BE2C (cell line): Measurements from ENCODE around the gene FCF1.

ENCODE experiments used
- DNase-seq: peaks from one replicate; pipeline ENCODE4 v3.0.0-alpha.2; 2020
- H3K27me3 ChIP-seq: fragments of 250-450 bp; sonication (Bioruptor Pico); 2 replicates; pipeline ENCODE4 v1.5.1; 2020; ENCODE audit warnings: mild to moderate bottlenecking
- H3K36me3 ChIP-seq: fragments of 250-450 bp; sonication (Bioruptor Pico); 2 replicates; pipeline ENCODE4 v1.5.1; 2020; ENCODE audit warnings: mild to moderate bottlenecking
- H3K4me1 ChIP-seq: fragments of 250-450 bp; sonication (Bioruptor Pico); 2 replicates; pipeline ENCODE4 v1.5.1; 2020
- H3K4me3 ChIP-seq: 2 replicates; pipeline ENCODE4 v1.5.1; 2011; ENCODE audit warnings: low read depth, low read length
- H3K9me3 ChIP-seq: fragments of 250-450 bp; sonication (Bioruptor Pico); 2 replicates; pipeline ENCODE4 v1.5.1; 2020
- CTCF ChIP-seq: IDR thresholded peaks from 2 replicates; pipeline ENCODE4 v1.5.1; 2012; ENCODE audit warnings: mild to moderate bottlenecking, low read depth, low read length

FCF1 gene

GRCh38 chr14:74720526-74720925, 7.6 kb downstream of the FCF1 start:
- Histone ChIP-seq H3K27me3 (no peaks in the 10 kb centered on the region), H3K9me3 (no peaks in the 10 kb centered on the region), H3K4me3 (no peak overlapping the region), H3K36me3 (peaks cover 39% of the 10 kb centered on the region), H3K4me1 (no peaks in the 10 kb centered on the region)
- no peak for DNase-seq
- TF ChIP-seq CTCF: no peak

GRCh38 chr14:74723134-74723533, 10.2 kb downstream of the FCF1 start:
- H3K36me3 ChIP-seq: peaks cover 21% of the 10 kb centered on the region
- no peaks in the 10 kb centered on the region for H3K27me3 ChIP-seq
- H3K4me3 ChIP-seq: no peak overlapping the region
- DNase-seq: no peak
- H3K4me1 ChIP-seq: no peaks in the 10 kb centered on the region
- TF ChIP-seq CTCF: no peak
- H3K9me3 ChIP-seq: no peaks in the 10 kb centered on the region

DNA sequence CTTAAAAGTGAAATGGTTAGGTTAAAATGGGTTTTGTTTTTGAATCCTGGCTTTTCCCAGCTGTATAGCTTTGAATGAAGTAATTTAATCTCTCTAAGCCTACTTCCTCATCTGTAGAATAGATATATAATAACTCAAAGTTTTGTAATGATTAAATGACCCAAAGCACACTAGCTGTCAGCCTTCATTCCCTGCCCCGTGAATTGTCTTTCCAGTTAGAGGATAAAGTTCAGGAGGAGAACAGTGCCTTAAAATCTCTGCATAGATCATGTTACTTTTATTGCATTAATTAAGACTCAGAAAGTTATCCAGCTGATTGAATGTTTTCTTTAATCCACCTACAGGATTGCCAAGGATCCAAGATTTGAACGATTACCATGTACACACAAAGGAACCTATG, 19.4 kb downstream of the FCF1 start:
- Histone ChIP-seq H3K4me1 (0 out of 2 replicates have a peak, but pooled peaks cover 4% of the 10 kb centered on the region), H3K9me3 (no peaks in the 10 kb centered on the region), H3K4me3 (no peak overlapping the region), H3K36me3 (peaks cover 34% of the 10 kb centered on the region), H3K27me3 (no peaks in the 10 kb centered on the region)
- no peak for DNase-seq
- no peak for TF ChIP-seq CTCF

GRCh38 chr14:74733221-74733620, 20.3 kb downstream of the FCF1 start:
- Histone ChIP-seq H3K36me3 (peaks cover 36% of the 10 kb centered on the region), H3K4me3 (no peak overlapping the region), H3K9me3 (no peaks in the 10 kb centered on the region), H3K4me1 (0 out of 2 replicates have a peak, but pooled peaks cover 4% of the 10 kb centered on the region), H3K27me3 (no peaks in the 10 kb centered on the region)
- DNase-seq: no peak
- no peak for TF ChIP-seq CTCF

GRCh38 chr14:74735125-74735524, 22.2 kb downstream of the FCF1 start:
- H3K36me3 ChIP-seq: peaks cover 36% of the 10 kb centered on the region
- no peak for DNase-seq
- H3K9me3 ChIP-seq: no peaks in the 10 kb centered on the region
- no peak for TF ChIP-seq CTCF
- 0 out of 2 replicates have a peak, but pooled peaks cover 4% of the 10 kb centered on the region for H3K4me1 ChIP-seq
- H3K27me3 ChIP-seq: no peaks in the 10 kb centered on the region
- H3K4me3 ChIP-seq: no peak overlapping the region

DNA sequence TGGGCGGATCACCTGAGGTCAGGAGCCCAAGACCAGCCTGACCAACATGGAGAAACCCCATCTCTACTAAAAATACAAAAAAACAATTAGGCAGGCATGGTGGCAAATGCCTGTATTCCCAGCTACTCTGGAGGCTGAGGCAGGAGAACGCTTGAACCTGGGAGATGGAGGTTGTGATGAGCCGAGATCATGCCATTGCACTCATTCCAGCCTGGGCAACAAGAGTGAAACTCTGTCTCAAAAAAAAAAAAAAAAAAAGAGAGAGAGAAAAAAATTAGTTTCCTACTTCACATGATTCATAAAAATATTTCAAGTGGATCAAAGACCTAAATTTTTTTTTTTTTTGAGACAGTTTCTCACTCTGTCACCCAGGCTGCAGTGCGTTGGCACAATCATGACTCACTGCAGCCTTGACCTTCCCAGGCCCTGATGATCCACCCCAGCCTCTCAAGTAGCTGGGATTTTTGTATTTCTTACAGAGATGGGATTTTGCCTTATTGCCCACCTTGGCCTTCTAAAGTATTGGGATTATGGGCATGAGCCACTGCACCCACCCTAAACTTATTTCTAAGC, 24.9 kb downstream of the FCF1 start:
- H3K9me3 ChIP-seq: no peaks in the 10 kb centered on the region

More for the DNA sequence above, 24.9 kb downstream of the FCF1 start:
- no peak overlapping the region for H3K4me3 ChIP-seq
- no peak for TF ChIP-seq CTCF
- peaks cover 28% of the 10 kb centered on the region for H3K36me3 ChIP-seq
- no peak for DNase-seq
- no peaks in the 10 kb centered on the region for H3K27me3 ChIP-seq
- H3K4me1 ChIP-seq: 0 out of 2 replicates have a peak, but pooled peaks cover 4% of the 10 kb centered on the region
